ENCODE data around the gene TMEM217.

Gene TMEM217

GRCh38 chr6:37244430-37245310 lies 13.3 kb downstream of the TMEM217 start (continued):
- TF ChIP-seq ZFP37 (tag by site-specific recombination; IDR thresholded peaks at IDR 0.05) (0 out of 2 replicates have a peak, but pooled peaks have one; percentile 20), ZNF677 (tag by site-specific recombination; IDR thresholded peaks at IDR 0.05) (0 out of 2 replicates have a peak, but pooled peaks have one; percentile 67), ZNF654 (tag by site-specific recombination; IDR thresholded peaks at IDR 0.05; ENCODE audit: low read depth) (no peak), ZNF785 (tag by site-specific recombination; IDR thresholded peaks at IDR 0.05) (no peak), IKZF3 (tag by site-specific recombination; IDR thresholded peaks at IDR 0.05) (peak; percentile 99), ZSCAN4 (tag by site-specific recombination; IDR thresholded peaks at IDR 0.05) (no peak), ZNF10 (tag by site-specific recombination; IDR thresholded peaks at IDR 0.05) (no peak), ZFP69B (tag by site-specific recombination; IDR thresholded peaks at IDR 0.05) (peak; percentile 84), OVOL3 (tag by site-specific recombination; IDR thresholded peaks at IDR 0.05) (no peak), ZNF138 (tag by site-specific recombination; IDR thresholded peaks at IDR 0.05; ENCODE audit: borderline replicate concordance) (no peak), ZNF398 (tag by site-specific recombination; IDR thresholded peaks at IDR 0.05) (no peak), ZNF670 (tag by site-specific recombination; IDR thresholded peaks at IDR 0.05; ENCODE audit: low read depth) (no peak), ZNF664 (tag by site-specific recombination; IDR thresholded peaks at IDR 0.05) (peak; percentile 60; the same call in 1 of the 2 replicates), BCL6B (tag by site-specific recombination; IDR thresholded peaks at IDR 0.05) (no peak), ZBTB17 (tag by site-specific recombination; IDR thresholded peaks at IDR 0.05) (peak; percentile 96), FEZF1 (tag by site-specific recombination; IDR thresholded peaks at IDR 0.05) (peak; percentile 72)
- TF ChIP-seq, protein P1, sequence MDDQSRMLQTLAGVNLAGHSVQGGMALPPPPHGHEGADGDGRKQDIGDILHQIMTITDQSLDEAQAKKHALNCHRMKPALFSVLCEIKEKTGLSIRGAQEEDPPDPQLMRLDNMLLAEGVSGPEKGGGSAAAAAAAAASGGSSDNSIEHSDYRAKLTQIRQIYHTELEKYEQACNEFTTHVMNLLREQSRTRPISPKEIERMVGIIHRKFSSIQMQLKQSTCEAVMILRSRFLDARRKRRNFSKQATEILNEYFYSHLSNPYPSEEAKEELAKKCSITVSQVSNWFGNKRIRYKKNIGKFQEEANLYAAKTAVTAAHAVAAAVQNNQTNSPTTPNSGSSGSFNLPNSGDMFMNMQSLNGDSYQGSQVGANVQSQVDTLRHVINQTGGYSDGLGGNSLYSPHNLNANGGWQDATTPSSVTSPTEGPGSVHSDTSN (CRISPR knock-in tag; IDR thresholded peaks at IDR 0.05), result no peak
- TF ChIP-seq, protein P2, sequence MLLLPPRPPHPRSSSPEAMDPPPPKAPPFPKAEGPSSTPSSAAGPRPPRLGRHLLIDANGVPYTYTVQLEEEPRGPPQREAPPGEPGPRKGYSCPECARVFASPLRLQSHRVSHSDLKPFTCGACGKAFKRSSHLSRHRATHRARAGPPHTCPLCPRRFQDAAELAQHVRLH (tag by site-specific recombination; IDR thresholded peaks at IDR 0.05), result peak; percentile 14; the same call in 1 of the 2 replicates

GRCh38 chr6:37243816-37244370 lies 14.1 kb downstream of the TMEM217 start:
- Histone ChIP-seq H3K27ac (ENCODE audit: extremely low read depth, low read depth, low read length) (peak overlapping the region; percentile 72), H3K4me1 (ENCODE audit: control insufficient read depth, insufficient read depth, low read length) (peaks cover 6% of the 10 kb centered on the region)

More at GRCh38 chr6:37243816-37244370, 14.1 kb downstream of the TMEM217 start:
- no peaks in the 10 kb centered on the region for H3K9me3 ChIP-seq (ENCODE audit: control insufficient read depth, insufficient read depth, low read depth, low read length)
- POLR2A ChIA-PET, result interaction anchor here (1.5 kb wide), 1 partner anchor 73 kb away, joined by 3 read pairs; no protein-coding TSS in a partner anchor
- CTCF ChIA-PET, result interaction anchor here (0.6 kb wide), 1 partner anchor 501 kb away, joined by 3 read pairs; no protein-coding TSS in a partner anchor
- no peak overlapping the region for H3K4me3 ChIP-seq (ENCODE audit: low read depth, low read length)
- H3K36me3 ChIP-seq (ENCODE audit: control insufficient read depth in 2 of 2, insufficient read depth in 1 of 2, low read length in 2 of 2), result no peaks in the 10 kb centered on the region
- TF ChIP-seq ZNF24 (tag by site-specific recombination; IDR thresholded peaks at IDR 0.05) (no peak), RBAK (tag by site-specific recombination; IDR thresholded peaks at IDR 0.05) (no peak), ZNF654 (tag by site-specific recombination; IDR thresholded peaks at IDR 0.05; ENCODE audit: low read depth) (no peak), WT1 (tag by site-specific recombination; IDR thresholded peaks at IDR 0.05) (no peak), ZNF184 (tag by site-specific recombination; IDR thresholded peaks at IDR 0.05) (no peak), ZNF133 (tag by site-specific recombination; IDR thresholded peaks at IDR 0.05) (no peak), ZNF585B (tag by site-specific recombination; IDR thresholded peaks at IDR 0.05) (no peak), ZBTB7A (tag by site-specific recombination; IDR thresholded peaks at IDR 0.05; ENCODE audit: low read depth) (no peak), GLIS2 (tag by site-specific recombination; IDR thresholded peaks at IDR 0.05) (no peak), ZNF37A (tag by site-specific recombination; IDR thresholded peaks at IDR 0.05) (no peak), KLF7 (tag by site-specific recombination; IDR thresholded peaks at IDR 0.05; ENCODE audit: borderline replicate concordance) (no peak), ZNF140 (tag by site-specific recombination; IDR thresholded peaks at IDR 0.05) (no peak), ZBTB8A (tag by site-specific recombination; IDR thresholded peaks at IDR 0.05) (no peak), GLIS1 (tag by site-specific recombination; IDR thresholded peaks at IDR 0.05) (no peak)
